Astrocyte (in vitro differentiated cells and primary cell): ENCODE results near the gene SLC38A9. TPM values are rescaled to one million over a fixed set of nuclear protein-coding genes. Genes with fewer than 3 reads are reported as not detected.

Experiments
- DNase-seq: peaks from one replicate; pipeline ENCODE4 v3.0.0-alpha.2; 2010; ENCODE audit warnings: low read depth
- FAIRE-seq: peaks from 2 replicates; lab custom pipeline; 2011; peaks lifted over from hg19 to GRCh38; lab: Jason Lieb, UNC
- H2AFZ ChIP-seq: 2 replicates; pipeline ENCODE4 v1.6.0; 2012; ENCODE audit warnings: low read depth, low read length, inconsistent platforms
- H3K27ac ChIP-seq: 2 replicates; pipeline ENCODE4 v1.5.1; 2011; ENCODE audit warnings: low read depth, low read length, inconsistent platforms
- H3K27me3 ChIP-seq: 2 replicates; pipeline ENCODE4 v1.6.0; 2011; ENCODE audit warnings: low read length, inconsistent platforms; ENCODE audit not compliant: insufficient read depth
- H3K36me3 ChIP-seq: 2 replicates; pipeline ENCODE4 v1.5.1; 2011; ENCODE audit warnings: low read length, inconsistent platforms; ENCODE audit not compliant: insufficient read depth
- H3K4me1 ChIP-seq: 2 replicates; pipeline ENCODE4 v1.5.1; 2011; ENCODE audit warnings: low read length, inconsistent platforms; ENCODE audit not compliant: insufficient read depth
- H3K4me2 ChIP-seq: 2 replicates; pipeline ENCODE4 v1.6.0; 2012; ENCODE audit warnings: low read length, inconsistent platforms
- H3K4me3 ChIP-seq: 2 replicates; pipeline ENCODE4 v1.5.1; 2011; ENCODE audit warnings: low read depth, mild to moderate bottlenecking, low read length, inconsistent platforms; ENCODE audit not compliant: insufficient read depth
- H3K79me2 ChIP-seq: 2 replicates; pipeline ENCODE4 v1.6.0; 2012; ENCODE audit warnings: mild to moderate bottlenecking, low read length, inconsistent platforms; ENCODE audit not compliant: insufficient read depth
- H3K9ac ChIP-seq: 2 replicates; pipeline ENCODE4 v1.6.0; 2012; ENCODE audit warnings: mild to moderate bottlenecking, low read length, inconsistent platforms
- H3K9me3 ChIP-seq: 2 replicates; pipeline ENCODE4 v1.5.1; 2012; ENCODE audit warnings: low read depth, mild to moderate bottlenecking, low read length, inconsistent platforms; ENCODE audit not compliant: insufficient read depth
- H4K20me1 ChIP-seq: 2 replicates; pipeline ENCODE4 v1.6.0; 2012; ENCODE audit warnings: low read length, inconsistent platforms; ENCODE audit not compliant: insufficient read depth
- H3K27ac Mint-ChIP-seq: one replicate; pipeline ENCODE4 v1.8.0; 2021; ENCODE audit warnings: mild to moderate bottlenecking, mixed read lengths; ENCODE audit not compliant: unreplicated experiment
- H3K27me3 Mint-ChIP-seq: one replicate; pipeline ENCODE4 v1.8.0; 2021; ENCODE audit warnings: low read depth, mixed read lengths; ENCODE audit not compliant: unreplicated experiment
- H3K36me3 Mint-ChIP-seq: one replicate; pipeline ENCODE4 v1.8.0; 2021; ENCODE audit warnings: low read depth, mixed read lengths; ENCODE audit not compliant: unreplicated experiment
- H3K4me1 Mint-ChIP-seq: one replicate; pipeline ENCODE4 v1.8.0; 2021; ENCODE audit warnings: low read depth, mixed read lengths; ENCODE audit not compliant: unreplicated experiment
- H3K4me3 Mint-ChIP-seq: one replicate; pipeline ENCODE4 v1.8.0; 2021; ENCODE audit warnings: mild to moderate bottlenecking, moderate library complexity, mixed read lengths; ENCODE audit not compliant: unreplicated experiment
- H3K9me3 Mint-ChIP-seq: one replicate; pipeline ENCODE4 v1.8.0; 2021; ENCODE audit warnings: mild to moderate bottlenecking, mixed read lengths; ENCODE audit not compliant: unreplicated experiment
- CTCF ChIP-seq: IDR thresholded peaks from 2 replicates; pipeline ENCODE4 v1.5.1; 2011; ENCODE audit warnings: low read depth, mild to moderate bottlenecking, inconsistent platforms, low read length, moderate library complexity; ENCODE audit not compliant: insufficient read depth
- EZH2 ChIP-seq: IDR thresholded peaks from 2 replicates; pipeline ENCODE4 v1.6.1; 2012; ENCODE audit warnings: mild to moderate bottlenecking, low read length, inconsistent platforms; ENCODE audit not compliant: insufficient read depth
- total RNA-seq: library from RNA; stranded (reverse); gene quantifications from 2 replicates; pipeline ENCODE4 v1.2.1, GENCODE V29; 2021

The SLC38A9 gene
- total RNA-seq, 1 donor from 2014 or later, result 30.0 TPM

GRCh38 chr5:55680353-55680752 is 31.8 kb downstream of the SLC38A9 start:
- no peaks in the 10 kb centered on the region for H3K27me3 Mint-ChIP-seq
- Histone ChIP-seq H3K4me3 (no peak overlapping the region), H3K27ac (no peak overlapping the region), H3K36me3 (no peaks in the 10 kb centered on the region), H3K4me1 (no peaks in the 10 kb centered on the region), H4K20me1 (no peaks in the 10 kb centered on the region), H3K79me2 (no peaks in the 10 kb centered on the region), H2AFZ (no peak overlapping the region), H3K9me3 (no peaks in the 10 kb centered on the region), H3K9ac (no peak overlapping the region), H3K27me3 (no peaks in the 10 kb centered on the region), H3K4me2 (no peak overlapping the region)
- TF ChIP-seq CTCF, result no peak
- TF ChIP-seq EZH2, result no peak
- peaks cover 1% of the 10 kb centered on the region for H3K36me3 Mint-ChIP-seq
- peaks cover 15% of the 10 kb centered on the region for H3K4me1 Mint-ChIP-seq
- DNase-seq, result no peak
- H3K9me3 Mint-ChIP-seq, result no peaks in the 10 kb centered on the region
- peak overlapping the region; percentile 75 for H3K27ac Mint-ChIP-seq
- no peak for FAIRE-seq
- peak overlapping the region; percentile 37 for H3K4me3 Mint-ChIP-seq

- Mint-ChIP-seq H3K27me3 (no peaks in the 10 kb centered on the region), H3K4me1 (peaks cover 20% of the 10 kb centered on the region), H3K4me3 (no peak overlapping the region), H3K9me3 (no peaks in the 10 kb centered on the region), H3K36me3 (no peaks in the 10 kb centered on the region), H3K27ac (no peak overlapping the region)
- Histone ChIP-seq H2AFZ (no peak overlapping the region), H3K9me3 (no peaks in the 10 kb centered on the region), H3K36me3 (no peaks in the 10 kb centered on the region), H3K27ac (no peak overlapping the region), H3K4me1 (no peaks in the 10 kb centered on the region), H3K9ac (no peak overlapping the region), H3K4me2 (no peak overlapping the region), H3K79me2 (no peaks in the 10 kb centered on the region), H3K4me3 (no peak overlapping the region), H3K27me3 (no peaks in the 10 kb centered on the region), H4K20me1 (no peaks in the 10 kb centered on the region)
- FAIRE-seq (no peak), DNase-seq (peak; percentile 20)
- TF ChIP-seq EZH2 (no peak), CTCF (no peak)
Measured at GRCh38 chr5:55679556-55679955, 32.6 kb downstream of the SLC38A9 start.

DNA sequence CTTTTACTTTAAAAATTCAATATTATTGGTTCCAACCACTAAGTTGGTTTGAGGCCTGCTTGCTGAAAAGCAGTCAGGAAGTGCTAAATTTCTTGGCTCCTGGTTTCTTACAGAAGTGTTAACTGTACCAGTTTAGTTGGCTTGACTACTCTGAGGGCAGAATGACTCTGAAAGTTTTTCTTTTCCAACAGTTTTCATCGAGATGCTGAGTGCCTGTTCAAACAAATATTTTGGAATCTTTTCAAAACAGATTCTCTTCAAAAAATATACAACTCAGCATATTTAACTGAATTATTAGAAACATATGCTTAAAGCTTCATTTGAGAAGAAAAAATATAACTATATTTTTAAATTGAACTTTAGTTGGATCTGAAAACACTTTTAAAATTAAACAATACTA is 37.0 kb downstream of the SLC38A9 start:
- Histone ChIP-seq H3K9ac (no peak overlapping the region), H2AFZ (no peak overlapping the region), H3K36me3 (no peaks in the 10 kb centered on the region), H4K20me1 (no peaks in the 10 kb centered on the region), H3K9me3 (no peaks in the 10 kb centered on the region), H3K4me2 (no peak overlapping the region), H3K27me3 (no peaks in the 10 kb centered on the region), H3K27ac (no peak overlapping the region), H3K4me3 (no peak overlapping the region), H3K79me2 (no peaks in the 10 kb centered on the region), H3K4me1 (no peaks in the 10 kb centered on the region)
- no peak for FAIRE-seq
- no peaks in the 10 kb centered on the region for H3K9me3 Mint-ChIP-seq
- no peaks in the 10 kb centered on the region for H3K27me3 Mint-ChIP-seq
- peak; percentile 17 for DNase-seq
- H3K27ac Mint-ChIP-seq, result peak overlapping the region; percentile 30
- peaks cover 26% of the 10 kb centered on the region for H3K4me1 Mint-ChIP-seq
- no peaks in the 10 kb centered on the region for H3K36me3 Mint-ChIP-seq
- no peak overlapping the region for H3K4me3 Mint-ChIP-seq
- TF ChIP-seq EZH2, result no peak
- no peak for TF ChIP-seq CTCF
